SU-DHL-6 (cell line): ENCODE results near the gene CD109.

Experiments
- CTCF ChIP-seq: fragments of 200-600 bp; sonication (generic); IDR thresholded peaks from one replicate; pipeline ENCODE4 v1.5.1; 2017; ENCODE audit warnings: antibody characterized with exemption, mild to moderate bottlenecking, low read length, moderate library complexity; ENCODE audit not compliant: insufficient read depth, poor library complexity, severe bottlenecking
- EZH2phosphoT487 ChIP-seq: fragments of 200-600 bp; sonication (generic), shearing (Covaris generic); conservative IDR thresholded peaks from 2 replicates; pipeline ENCODE4 v1.6.1; 2018; ENCODE audit warnings: mild to moderate bottlenecking, antibody characterized with exemption, low read length, moderate library complexity, mixed read lengths

DNA sequence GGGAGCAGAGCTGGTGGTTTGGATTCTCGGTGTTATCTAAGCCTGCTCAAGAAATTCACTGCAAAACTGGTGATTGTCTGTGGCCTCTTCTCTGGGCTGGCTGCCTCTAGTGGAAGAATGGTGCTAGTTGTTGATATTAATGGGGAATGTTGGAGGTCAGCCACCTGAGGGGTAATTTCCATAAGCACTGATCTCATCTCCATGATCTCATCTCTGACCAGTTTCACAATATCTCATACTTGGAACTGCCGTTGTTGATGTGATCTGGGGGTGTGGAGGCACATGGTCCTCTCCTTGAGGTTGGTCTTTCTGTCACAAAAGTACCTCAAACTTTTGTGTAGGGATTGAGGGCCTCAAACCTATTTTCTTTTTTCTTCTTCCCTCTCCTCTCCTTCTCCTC, 102.6 kb downstream of the CD109 start:
- TF ChIP-seq CTCF: no peak
- no peak for TF ChIP-seq EZH2phosphoT487
